GM12878 (cell line): Measurements from ENCODE around the gene RPS6KA5. TPM values are rescaled to one million over a fixed set of nuclear protein-coding genes. Genes with fewer than 3 reads are reported as not detected.

Experiments
- ATAC-seq: fragments of 200-7000 bp; cut with Tn5 transposase; 3 replicates; pipeline ENCODE4 v1.9.1; 2020; ENCODE audit warnings: mild to moderate bottlenecking, moderate library complexity
- BruUV-seq: library from RNA; stranded (reverse); fragments of 400-500 nt; replicated peaks from 2 replicates; lab custom pipeline; 2021; lab: Mats Ljungman, UMichigan
- CTCF ChIA-PET: fragments of 300-600 bp; sonication (Branson Sonifier 250); formaldehyde crosslinking; extraction: SDS; loops from one replicate; lab custom pipeline; 2021; ENCODE audit warnings: inconsistent platforms; lab: Yijun Ruan, JAX
- POLR2A ChIA-PET: fragments of 350-600 bp; formaldehyde crosslinking; extraction: SDS; loops from one replicate; lab custom pipeline; 2021; ENCODE audit warnings: inconsistent platforms; lab: Charles Lee
- RAD21 ChIA-PET: fragments of 300-600 bp; sonication (Branson Sonifier 250); formaldehyde crosslinking; loops from one replicate; lab custom pipeline; 2023; ENCODE audit warnings: antibody characterized with exemption; ENCODE audit not compliant: unreplicated experiment; lab: Charles Lee
- SMC1A ChIA-PET: fragments of 300-600 bp; sonication (Branson Sonifier 250); formaldehyde crosslinking; loops from one replicate; lab custom pipeline; 2023; ENCODE audit not compliant: unreplicated experiment, uncharacterized antibody; lab: Charles Lee
- DNase-seq: peaks from one replicate; pipeline ENCODE4 v3.0.0-alpha.2; 2011; ENCODE audit warnings: low read depth, low spot score
- FAIRE-seq: peaks from 3 replicates; lab custom pipeline; 2011; peaks lifted over from hg19 to GRCh38; lab: Jason Lieb, UNC
- H2AFZ ChIP-seq: 2 replicates; pipeline ENCODE4 v1.6.0; 2011; ENCODE audit warnings: low read depth, low read length, control low read depth; ENCODE audit not compliant: control insufficient read depth
- H3K27ac ChIP-seq: 2 replicates; pipeline ENCODE4 v1.5.1; 2011; ENCODE audit warnings: control low read depth; ENCODE audit not compliant: control insufficient read depth, insufficient read depth
- H3K27me3 ChIP-seq, 2 experiments: replicated peaks in 1 of 2; 2 replicates each; pipeline versions ENCODE4 v1.6.0 to v1.6.1; 2011; ENCODE audit warnings: low read length in 1 of 2; ENCODE audit not compliant: control insufficient read depth in 2 of 2, insufficient read depth in 2 of 2
- H3K36me3 ChIP-seq, 2 experiments: 2 replicates each; pipeline ENCODE4 v1.5.1; 2011; ENCODE audit warnings: low read length in 1 of 2; ENCODE audit not compliant: control insufficient read depth in 2 of 2, insufficient read depth in 2 of 2
- H3K4me1 ChIP-seq: 2 replicates; pipeline ENCODE4 v1.6.1; 2011; ENCODE audit warnings: mild to moderate bottlenecking, low read length, moderate library complexity, mixed read lengths; ENCODE audit not compliant: control insufficient read depth, insufficient read depth
- H3K4me2 ChIP-seq: 2 replicates; pipeline ENCODE4 v1.6.0; 2011; ENCODE audit warnings: control low read depth; ENCODE audit not compliant: control insufficient read depth, insufficient read depth
- H3K4me3 ChIP-seq: fragments of 200-600 bp; sonication (generic); 2 replicates; pipeline ENCODE4 v1.5.1; 2016
- H3K79me2 ChIP-seq: 2 replicates; pipeline ENCODE4 v1.6.0; 2011; ENCODE audit warnings: low read length; ENCODE audit not compliant: control insufficient read depth, insufficient read depth
- H3K9ac ChIP-seq: 2 replicates; pipeline ENCODE4 v1.8.0; 2011; ENCODE audit warnings: low read length, control low read depth, mixed read lengths; ENCODE audit not compliant: control insufficient read depth, insufficient read depth
- H3K9me3 ChIP-seq: replicated peaks from 3 replicates; pipeline ENCODE4 v1.5.1; 2011; ENCODE audit warnings: mild to moderate bottlenecking, low read length; ENCODE audit not compliant: control insufficient read depth, insufficient read depth
- H4K20me1 ChIP-seq: 2 replicates; pipeline ENCODE4 v1.6.0; 2011; ENCODE audit not compliant: control insufficient read depth, insufficient read depth
- HDAC2 ChIP-seq: fragments of 200-600 bp; sonication (generic); IDR thresholded peaks from 2 replicates; pipeline ENCODE4 v1.6.1; 2017
- HDGF ChIP-seq: fragments of 450-650 bp; IDR thresholded peaks from 2 replicates; pipeline ENCODE4 v1.6.1; 2016; ENCODE audit warnings: antibody characterized with exemption
- NFYA ChIP-seq: IDR thresholded peaks from 2 replicates; pipeline ENCODE4 v1.6.1; 2011; ENCODE audit warnings: low read depth, mild to moderate bottlenecking, low read length, improper control_type of control experiment, borderline replicate concordance
- NKRF ChIP-seq: fragments of 450-650 bp; conservative IDR thresholded peaks from 2 replicates; pipeline ENCODE4 v1.6.1; 2017; ENCODE audit warnings: mild to moderate bottlenecking, moderate library complexity
- NR2C1 ChIP-seq: fragments of 450-650 bp; IDR thresholded peaks from 2 replicates; pipeline ENCODE4 v1.6.1; 2017; ENCODE audit warnings: antibody characterized with exemption, mild to moderate bottlenecking, moderate library complexity
- SPI1 ChIP-seq: IDR thresholded peaks from 2 replicates; pipeline ENCODE4 v1.6.1; 2011; ENCODE audit warnings: low read depth, mild to moderate bottlenecking, low read length, moderate library complexity, borderline replicate concordance; ENCODE audit not compliant: insufficient read depth
- SRF ChIP-seq, 2 experiments: IDR thresholded peaks; 2 replicates each; pipeline ENCODE4 v1.6.1; 2011; ENCODE audit warnings: low read depth in 2 of 2, low read length in 2 of 2, mild to moderate bottlenecking in 1 of 2, moderate library complexity in 1 of 2
- STAT3 ChIP-seq: IDR thresholded peaks from 2 replicates; pipeline ENCODE4 v1.6.1; 2011; ENCODE audit warnings: low read depth, low read length, improper control_type of control experiment
- WGBS: methylation state at CpG from one replicate; pipeline ENCODE4 v1.1.6; 2016; ENCODE audit warnings: low lambda C conversion rate; ENCODE audit not compliant: insufficient replicate concordance, insufficient coverage; ENCODE audit errors: missing lambda C conversion rate; 5-methylcytosine and 5-hydroxymethylcytosine counted together
- in situ Hi-C: fragments of 300-500 bp; cut with MboI; formaldehyde crosslinking; loops from 9 replicates; pipeline ENCODE4 v1.14.3; 2018; ENCODE audit warnings: mixed read lengths
- intact Hi-C: fragments of 100-400 bp; cut with micrococcal nuclease; formaldehyde crosslinking; loops from one replicate; pipeline ENCODE4 v1.14.2; 2022; ENCODE audit not compliant: unreplicated experiment
- polyA plus RNA-seq, 11 experiments: library from polyadenylated mRNA; depleted of rRNA in 4 of 11; unstranded in 6 of 11; stranded (reverse) in 5 of 11; fragments of >200 nt; fragmentation: Nextera tagmentation in 4 of 11; fragmentation: Illumina TruSeq in 1 of 11; extraction: Ambion mirVana in 4 of 11; extraction: Trizol in 1 of 11; gene quantifications; 1 replicate in 1 of 11; 2 replicates in 10 of 11; pipeline versions ENCODE4 v1.2.1 to v1.2.3, GENCODE V29; 2011 to 2016; ENCODE audit warnings: inconsistent platforms in 2 of 11, missing spikeins in 2 of 11, low read depth in 1 of 11
- total RNA-seq, 4 experiments: library from RNA; depleted of rRNA in 3 of 4; stranded (reverse); fragments of >200 nt in 3 of 4; fragmentation: Illumina TruSeq in 1 of 4; extraction: Trizol in 1 of 4; gene quantifications; 2 replicates each; pipeline versions ENCODE4 v1.2.1 to v1.2.3, GENCODE V29; 2013 to 2021
- TF ChIP-seq, protein P1 (sequence below): IDR thresholded peaks from 2 replicates; pipeline ENCODE4 v1.6.1; 2011; ENCODE audit warnings: low read depth, mild to moderate bottlenecking, low read length, moderate library complexity, borderline replicate concordance; ENCODE audit errors: extremely low read depth
- TF ChIP-seq, protein P2 (sequence below): fragments of 450-650 bp; IDR thresholded peaks from 2 replicates; pipeline ENCODE4 v1.6.1; 2017; ENCODE audit warnings: low read depth, mild to moderate bottlenecking, moderate library complexity
- TF ChIP-seq, protein P3 (sequence below): IDR thresholded peaks from 2 replicates; pipeline ENCODE4 v1.6.1; 2011; ENCODE audit warnings: mild to moderate bottlenecking, low read depth, low read length, moderate library complexity; ENCODE audit not compliant: insufficient replicate concordance
- TF ChIP-seq, protein P4 (sequence below): IDR thresholded peaks from 2 replicates; pipeline ENCODE4 v1.6.1; 2012; ENCODE audit warnings: low read length, inconsistent platforms
- TF ChIP-seq, protein P5 (sequence below): IDR thresholded peaks from 2 replicates; pipeline ENCODE4 v1.6.1; 2012; ENCODE audit warnings: mild to moderate bottlenecking, low read depth, low read length

The RPS6KA5 gene
- total and polyA plus RNA-seq, 10 of the 15 experiments (the other 5 are each of a cell fraction or from before 2014, with no cell fraction given), result 1.4 to 7.0 (median 3.7) TPM

- no peaks in the 10 kb centered on the region; a peak in 1 of 4 replicates for H3K27me3 ChIP-seq
- H3K79me2 ChIP-seq, result no peaks in the 10 kb centered on the region
- ChIA-PET POLR2A (interaction anchor here (0.6 to 2.0 kb wide), 3 partner anchors 9 to 77 kb away, joined by 3 to 13 read pairs (median 3); no protein-coding TSS in a partner anchor), CTCF (interaction anchor here (0.9 to 1.5 kb wide), 6 partner anchors 9 to 196 kb away, joined by 3 to 5 read pairs (median 4); no protein-coding TSS in a partner anchor), RAD21 (interaction anchor here (1.0 to 1.2 kb wide), 2 partner anchors 16 to 37 kb away, joined by 3 to 5 read pairs; partner anchors contain the start of genes DGLUCY and RPS6KA5), SMC1A (interaction anchor here (1.0 to 3.3 kb wide), 7 partner anchors 9 to 196 kb away, joined by 3 to 11 read pairs (median 4); partner anchors contain the start of gene DGLUCY)
- BruUV-seq, result no TSS peak
- DNase-seq, result no peak
- no peak overlapping the region for H3K27ac ChIP-seq
- no peak for FAIRE-seq
- no peaks in the 10 kb centered on the region for H3K9me3 ChIP-seq
- in situ Hi-C loops (no loop called here), intact Hi-C loops (no loop called here)
- H3K4me1 ChIP-seq, result no peaks in the 10 kb centered on the region
- no peak overlapping the region for H2AFZ ChIP-seq
- no peak overlapping the region for H3K9ac ChIP-seq
- no peaks in the 10 kb centered on the region for H3K36me3 ChIP-seq
- no peaks in the 10 kb centered on the region for H4K20me1 ChIP-seq
- H3K4me3 ChIP-seq, result no peak overlapping the region
- no peak overlapping the region for H3K4me2 ChIP-seq
- no peak for ATAC-seq
- WGBS, result 47% methylated on average over 3 of the region's 3 CpGs
- TF ChIP-seq, protein P1, sequence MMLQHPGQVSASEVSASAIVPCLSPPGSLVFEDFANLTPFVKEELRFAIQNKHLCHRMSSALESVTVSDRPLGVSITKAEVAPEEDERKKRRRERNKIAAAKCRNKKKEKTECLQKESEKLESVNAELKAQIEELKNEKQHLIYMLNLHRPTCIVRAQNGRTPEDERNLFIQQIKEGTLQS, result no peak
- TF ChIP-seq SPI1 (no peak), SRF (IDR thresholded peaks at IDR 0.05; ENCODE audit: low read depth in 2 of 2, low read length in 2 of 2) (no peak), STAT3 (no peak), NR2C1 (no peak), NKRF (no peak), HDGF (no peak), NFYA (no peak), HDAC2 (no peak)
- TF ChIP-seq, protein P2, sequence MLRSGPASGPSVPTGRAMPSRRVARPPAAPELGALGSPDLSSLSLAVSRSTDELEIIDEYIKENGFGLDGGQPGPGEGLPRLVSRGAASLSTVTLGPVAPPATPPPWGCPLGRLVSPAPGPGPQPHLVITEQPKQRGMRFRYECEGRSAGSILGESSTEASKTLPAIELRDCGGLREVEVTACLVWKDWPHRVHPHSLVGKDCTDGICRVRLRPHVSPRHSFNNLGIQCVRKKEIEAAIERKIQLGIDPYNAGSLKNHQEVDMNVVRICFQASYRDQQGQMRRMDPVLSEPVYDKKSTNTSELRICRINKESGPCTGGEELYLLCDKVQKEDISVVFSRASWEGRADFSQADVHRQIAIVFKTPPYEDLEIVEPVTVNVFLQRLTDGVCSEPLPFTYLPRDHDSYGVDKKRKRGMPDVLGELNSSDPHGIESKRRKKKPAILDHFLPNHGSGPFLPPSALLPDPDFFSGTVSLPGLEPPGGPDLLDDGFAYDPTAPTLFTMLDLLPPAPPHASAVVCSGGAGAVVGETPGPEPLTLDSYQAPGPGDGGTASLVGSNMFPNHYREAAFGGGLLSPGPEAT, result no peak
- TF ChIP-seq, protein P3, sequence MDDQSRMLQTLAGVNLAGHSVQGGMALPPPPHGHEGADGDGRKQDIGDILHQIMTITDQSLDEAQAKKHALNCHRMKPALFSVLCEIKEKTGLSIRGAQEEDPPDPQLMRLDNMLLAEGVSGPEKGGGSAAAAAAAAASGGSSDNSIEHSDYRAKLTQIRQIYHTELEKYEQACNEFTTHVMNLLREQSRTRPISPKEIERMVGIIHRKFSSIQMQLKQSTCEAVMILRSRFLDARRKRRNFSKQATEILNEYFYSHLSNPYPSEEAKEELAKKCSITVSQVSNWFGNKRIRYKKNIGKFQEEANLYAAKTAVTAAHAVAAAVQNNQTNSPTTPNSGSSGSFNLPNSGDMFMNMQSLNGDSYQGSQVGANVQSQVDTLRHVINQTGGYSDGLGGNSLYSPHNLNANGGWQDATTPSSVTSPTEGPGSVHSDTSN, result no peak
- TF ChIP-seq, protein P4, sequence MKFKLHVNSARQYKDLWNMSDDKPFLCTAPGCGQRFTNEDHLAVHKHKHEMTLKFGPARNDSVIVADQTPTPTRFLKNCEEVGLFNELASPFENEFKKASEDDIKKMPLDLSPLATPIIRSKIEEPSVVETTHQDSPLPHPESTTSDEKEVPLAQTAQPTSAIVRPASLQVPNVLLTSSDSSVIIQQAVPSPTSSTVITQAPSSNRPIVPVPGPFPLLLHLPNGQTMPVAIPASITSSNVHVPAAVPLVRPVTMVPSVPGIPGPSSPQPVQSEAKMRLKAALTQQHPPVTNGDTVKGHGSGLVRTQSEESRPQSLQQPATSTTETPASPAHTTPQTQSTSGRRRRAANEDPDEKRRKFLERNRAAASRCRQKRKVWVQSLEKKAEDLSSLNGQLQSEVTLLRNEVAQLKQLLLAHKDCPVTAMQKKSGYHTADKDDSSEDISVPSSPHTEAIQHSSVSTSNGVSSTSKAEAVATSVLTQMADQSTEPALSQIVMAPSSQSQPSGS, result no peak
- TF ChIP-seq, protein P5, sequence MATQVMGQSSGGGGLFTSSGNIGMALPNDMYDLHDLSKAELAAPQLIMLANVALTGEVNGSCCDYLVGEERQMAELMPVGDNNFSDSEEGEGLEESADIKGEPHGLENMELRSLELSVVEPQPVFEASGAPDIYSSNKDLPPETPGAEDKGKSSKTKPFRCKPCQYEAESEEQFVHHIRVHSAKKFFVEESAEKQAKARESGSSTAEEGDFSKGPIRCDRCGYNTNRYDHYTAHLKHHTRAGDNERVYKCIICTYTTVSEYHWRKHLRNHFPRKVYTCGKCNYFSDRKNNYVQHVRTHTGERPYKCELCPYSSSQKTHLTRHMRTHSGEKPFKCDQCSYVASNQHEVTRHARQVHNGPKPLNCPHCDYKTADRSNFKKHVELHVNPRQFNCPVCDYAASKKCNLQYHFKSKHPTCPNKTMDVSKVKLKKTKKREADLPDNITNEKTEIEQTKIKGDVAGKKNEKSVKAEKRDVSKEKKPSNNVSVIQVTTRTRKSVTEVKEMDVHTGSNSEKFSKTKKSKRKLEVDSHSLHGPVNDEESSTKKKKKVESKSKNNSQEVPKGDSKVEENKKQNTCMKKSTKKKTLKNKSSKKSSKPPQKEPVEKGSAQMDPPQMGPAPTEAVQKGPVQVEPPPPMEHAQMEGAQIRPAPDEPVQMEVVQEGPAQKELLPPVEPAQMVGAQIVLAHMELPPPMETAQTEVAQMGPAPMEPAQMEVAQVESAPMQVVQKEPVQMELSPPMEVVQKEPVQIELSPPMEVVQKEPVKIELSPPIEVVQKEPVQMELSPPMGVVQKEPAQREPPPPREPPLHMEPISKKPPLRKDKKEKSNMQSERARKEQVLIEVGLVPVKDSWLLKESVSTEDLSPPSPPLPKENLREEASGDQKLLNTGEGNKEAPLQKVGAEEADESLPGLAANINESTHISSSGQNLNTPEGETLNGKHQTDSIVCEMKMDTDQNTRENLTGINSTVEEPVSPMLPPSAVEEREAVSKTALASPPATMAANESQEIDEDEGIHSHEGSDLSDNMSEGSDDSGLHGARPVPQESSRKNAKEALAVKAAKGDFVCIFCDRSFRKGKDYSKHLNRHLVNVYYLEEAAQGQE, result no peak
These were observed 38.1 kb upstream of the RPS6KA5 start for GRCh38 chr14:91098591-91098990.
